ENCODE results near the gene ITCH.
A peak's percentile ranks its signal among the peaks of the same experiment; 100 is the strongest.
"Not testable (repeated sequence)": the region's sequence is repeated elsewhere in the genome, so short reads cannot be mapped to it uniquely, and the experiment has no call there.

Gene ITCH

GRCh38 chr20:34344238-34344637, 18.8 kb upstream of the ITCH start:
- DNase-seq: no peak

GRCh38 chr20:34345402-34345736, 17.7 kb upstream of the ITCH start:
- no peak for DNase-seq

- not testable (repeated sequence) for DNase-seq
Measured at GRCh38 chr20:34345839-34346532, 17.1 kb upstream of the ITCH start.

DNA sequence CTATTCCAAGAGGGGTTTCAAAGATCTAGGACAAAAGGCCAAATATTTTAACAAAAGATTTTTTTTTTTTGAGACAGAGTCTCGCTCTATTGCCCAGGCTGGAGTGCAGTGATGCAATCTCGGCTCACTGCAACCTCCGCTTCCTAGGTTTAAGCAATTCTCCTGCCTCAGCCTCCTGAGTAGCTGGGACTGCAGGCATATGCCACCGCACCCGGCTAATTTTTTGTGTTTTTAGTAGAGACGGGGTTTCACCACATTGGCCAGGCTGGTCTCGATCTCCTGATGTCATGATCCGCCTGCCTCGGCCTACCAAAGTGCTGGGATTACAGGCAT, 16.6 kb upstream of the ITCH start:
- DNase-seq: not testable (repeated sequence)

GRCh38 chr20:34347571-34347970, 15.5 kb upstream of the ITCH start:
- no peak for DNase-seq

DNA sequence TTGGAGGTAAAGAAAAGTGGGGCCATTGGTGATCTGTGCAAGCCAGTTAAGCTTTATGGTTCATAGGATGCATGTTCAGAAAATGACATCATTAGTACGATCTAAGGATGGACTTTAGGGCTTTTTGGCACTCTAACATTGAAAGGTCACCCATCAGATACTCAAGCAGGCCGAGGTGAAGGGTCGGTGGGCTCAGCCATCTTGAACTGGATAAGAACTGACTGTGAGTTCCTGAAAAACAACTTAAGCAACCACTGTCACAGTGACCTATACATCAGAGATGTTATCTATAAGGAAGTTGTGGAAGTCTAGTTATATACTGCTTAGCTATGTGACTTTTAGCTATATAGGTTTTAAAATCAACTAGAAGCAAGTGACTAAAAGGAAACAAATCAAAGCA, 13.0 kb upstream of the ITCH start:
- DNase-seq: peak in 2 of 5 experiments; percentile 35 to 62

GRCh38 chr20:34353467-34353866, 9.6 kb upstream of the ITCH start:
- not testable (repeated sequence) for DNase-seq

GRCh38 chr20:34355427-34355826, 7.6 kb upstream of the ITCH start:
- no peak for DNase-seq

DNA sequence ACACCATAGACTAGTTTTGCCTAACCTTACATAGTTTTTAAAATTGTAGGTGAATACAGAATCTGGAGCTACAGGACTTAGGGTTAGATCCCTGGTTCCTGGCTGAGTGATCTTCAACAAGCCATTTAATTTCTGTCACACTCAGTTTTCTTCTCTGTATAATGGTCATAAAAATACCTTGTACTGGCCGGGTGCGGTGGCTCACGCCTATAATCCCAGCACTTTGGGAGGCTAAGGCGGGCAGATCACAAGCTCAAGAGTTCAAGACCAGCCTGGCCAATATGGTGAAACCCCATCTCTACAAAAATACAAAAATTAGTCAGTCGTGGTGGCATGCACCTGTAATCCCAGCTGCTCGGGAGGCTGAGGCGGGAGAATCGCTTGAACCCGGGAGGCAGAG, 3.3 kb upstream of the ITCH start:
- DNase-seq: not testable (repeated sequence)

- DNase-seq: no peak
Measured at GRCh38 chr20:34362502-34363061, 491 bp upstream of the ITCH start.

- DNase-seq: peak in 2 of 5 experiments; percentile 3 to 25
Measured at GRCh38 chr20:34363465-34364222, 571 bp downstream of the ITCH start.

DNA sequence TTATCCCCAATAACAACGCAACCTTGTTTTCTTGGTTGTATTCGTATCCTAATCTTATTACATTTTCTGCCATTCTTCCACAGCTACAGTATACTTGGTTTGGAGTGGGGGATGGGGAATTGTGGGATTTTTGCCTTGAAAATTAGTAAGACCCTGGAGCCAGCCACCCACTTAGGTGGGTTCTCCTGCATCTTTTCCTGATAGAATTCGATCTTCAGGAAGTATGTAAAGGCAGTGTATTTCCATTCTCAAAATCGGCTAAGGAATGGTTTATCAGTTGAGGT, 1.1 kb downstream of the ITCH start:
- DNase-seq: no peak

GRCh38 chr20:34365765-34366213, 2.7 kb downstream of the ITCH start:
- peak in 2 of 5 experiments; percentile 35 to 38 for DNase-seq

DNA sequence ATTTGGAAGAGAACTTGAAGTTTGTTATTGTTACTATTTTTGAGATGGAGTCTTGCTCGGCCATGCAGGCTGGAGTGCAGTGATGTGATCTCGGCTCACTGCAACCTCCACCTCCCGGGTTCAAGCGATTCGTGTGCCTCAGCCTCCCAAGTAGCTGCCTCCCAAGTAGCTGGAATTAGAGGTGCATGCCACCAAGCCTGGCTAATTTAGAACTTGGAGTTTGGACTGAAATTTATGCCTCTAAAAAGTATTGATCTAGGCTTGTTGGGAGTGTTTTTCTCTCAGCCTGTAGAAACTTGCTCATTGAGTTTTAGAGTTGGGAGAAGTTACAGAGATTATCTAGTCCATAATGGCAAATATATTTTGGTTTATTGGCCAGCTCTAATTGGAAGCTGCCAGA, 4.1 kb downstream of the ITCH start:
- no peak for DNase-seq

- not testable (repeated sequence) for DNase-seq
Measured at GRCh38 chr20:34367911-34368310, 4.8 kb downstream of the ITCH start.

DNA sequence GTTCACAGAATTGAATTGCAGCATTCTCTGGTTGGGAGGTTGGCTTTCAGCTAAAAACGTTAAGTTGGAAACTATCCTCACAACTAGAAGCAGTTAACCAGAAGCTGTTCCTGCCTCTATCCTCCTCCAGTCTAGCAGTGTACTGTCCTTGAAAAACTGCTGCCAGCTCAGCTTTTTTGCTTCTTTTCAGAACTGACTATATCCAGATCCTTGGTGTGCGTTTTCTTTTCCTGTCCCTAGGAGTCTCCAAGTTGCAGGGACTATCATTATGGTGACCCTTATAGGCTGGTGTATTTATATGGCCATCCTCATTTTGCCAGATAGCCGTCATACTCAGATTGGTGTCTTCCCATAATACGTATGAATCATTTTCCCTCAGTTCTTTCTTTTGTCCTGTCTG, 5.5 kb downstream of the ITCH start:
- no peak for DNase-seq

GRCh38 chr20:34369265-34369664, 6.2 kb downstream of the ITCH start:
- peak in 2 of 5 experiments; percentile 24 to 73 for DNase-seq

DNA sequence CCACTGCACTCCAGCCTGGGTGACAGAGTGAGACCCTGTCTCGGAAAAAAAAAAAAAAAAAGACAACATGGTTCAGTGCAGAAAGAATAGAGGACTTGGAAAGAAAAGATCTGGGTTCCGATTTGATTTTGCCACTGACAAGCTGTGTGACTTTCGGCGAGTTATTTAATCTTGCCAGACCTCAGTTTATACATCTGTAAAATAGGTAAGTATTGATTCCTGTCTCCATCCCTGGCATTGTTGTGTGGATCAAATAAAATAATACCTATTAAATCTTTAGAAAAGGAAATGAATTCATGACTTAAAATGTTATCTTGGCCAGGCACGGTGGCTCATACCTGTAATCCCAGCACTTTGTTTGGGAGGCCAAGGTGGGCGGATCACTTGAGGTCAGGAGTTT, 7.0 kb downstream of the ITCH start:
- no peak for DNase-seq

DNA sequence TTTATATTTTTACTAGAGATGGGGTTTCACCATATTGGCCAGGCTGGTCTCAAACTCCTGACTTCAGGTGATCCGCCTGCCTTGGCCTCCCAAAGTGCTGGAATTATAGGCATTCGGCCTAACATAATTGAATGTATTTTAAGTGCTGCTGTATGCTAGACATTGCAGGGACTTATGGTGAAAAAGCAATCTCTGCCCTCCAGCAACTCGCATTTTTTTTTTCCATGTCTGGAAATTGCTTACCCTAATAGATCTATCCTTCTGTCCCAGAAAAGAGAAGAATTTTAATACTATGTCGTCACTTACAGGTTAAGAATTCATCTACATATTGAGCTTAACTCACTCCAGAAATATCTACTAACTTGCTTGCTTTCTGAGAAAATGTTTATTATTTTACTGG, 10.4 kb downstream of the ITCH start:
- no peak for DNase-seq

GRCh38 chr20:34374209-34374760, 11.2 kb downstream of the ITCH start:
- DNase-seq: peak in 1 of 5 experiments; percentile 30

DNA sequence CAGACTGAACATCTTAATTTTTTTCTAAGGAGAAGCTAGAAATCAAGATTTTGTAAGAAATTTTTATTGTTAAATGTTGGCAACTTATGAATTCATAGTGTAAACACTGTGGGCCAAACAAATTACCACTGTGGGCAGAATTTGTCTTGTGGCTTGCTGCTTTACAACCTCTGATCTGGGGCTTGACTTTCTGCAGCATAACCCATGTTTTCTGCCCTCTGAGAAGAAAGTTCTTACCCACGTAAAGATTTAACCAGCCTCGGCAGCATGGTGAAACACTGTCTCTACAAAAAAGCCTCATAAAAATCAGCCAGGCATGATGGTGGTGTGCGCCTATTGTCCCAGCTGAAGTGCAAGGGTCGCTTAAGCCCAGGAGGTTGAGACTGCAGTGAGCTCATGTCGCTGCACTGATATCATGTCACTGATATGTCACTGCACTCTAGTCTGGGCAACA, 12.9 kb downstream of the ITCH start:
- DNase-seq: peak in 1 of 5 experiments; percentile 50

GRCh38 chr20:34377072-34377847, 14.2 kb downstream of the ITCH start:
- DNase-seq: peak in 1 of 5 experiments; percentile 69

- DNase-seq: no peak
Measured at GRCh38 chr20:34382174-34382573, 19.1 kb downstream of the ITCH start.

Data from T-helper 2 cell (primary cell).